ENCODE results near the gene DPH3.

DPH3 gene

GRCh38 chr3:16290007-16290826 is 25.5 kb upstream of the DPH3 start:
- no peak for DNase-seq

- DNase-seq = no peak
Measured at GRCh38 chr3:16289144-16289889, 24.6 kb upstream of the DPH3 start.

- no peak for DNase-seq
Measured at GRCh38 chr3:16288664-16289063, 23.9 kb upstream of the DPH3 start.

GRCh38 chr3:16286751-16287543 is 22.2 kb upstream of the DPH3 start:
- DNase-seq = no peak

- no peak for DNase-seq
Measured at GRCh38 chr3:16286161-16286560, 21.4 kb upstream of the DPH3 start.

GRCh38 chr3:16284633-16285032 is 19.9 kb upstream of the DPH3 start:
- DNase-seq = no peak

- DNase-seq = no peak
Measured at GRCh38 chr3:16280671-16281070, 15.9 kb upstream of the DPH3 start.

GRCh38 chr3:16279010-16279801 is 14.5 kb upstream of the DPH3 start:
- no peak for DNase-seq

- no peak for DNase-seq
Measured at GRCh38 chr3:16277471-16277870, 12.7 kb upstream of the DPH3 start.

- no peak for DNase-seq
Measured at GRCh38 chr3:16273867-16274266, 9.1 kb upstream of the DPH3 start.

GRCh38 chr3:16272588-16272987 is 7.8 kb upstream of the DPH3 start:
- DNase-seq = no peak

- DNase-seq = no peak
Measured at GRCh38 chr3:16270855-16271254, 6.1 kb upstream of the DPH3 start.

GRCh38 chr3:16266714-16267113 is 2.0 kb upstream of the DPH3 start:
- no peak for DNase-seq

GRCh38 chr3:16265455-16265786 is 678 bp upstream of the DPH3 start:
- no peak for DNase-seq

GRCh38 chr3:16264174-16264707 is 502 bp downstream of the DPH3 start:
- no peak for DNase-seq

GRCh38 chr3:16262174-16262573 is 2.6 kb downstream of the DPH3 start:
- no peak for DNase-seq

GRCh38 chr3:16260046-16260445 is 4.7 kb downstream of the DPH3 start:
- DNase-seq = no peak

- no peak for DNase-seq
Measured at GRCh38 chr3:16258866-16259265, 5.9 kb downstream of the DPH3 start.

GRCh38 chr3:16258177-16258576 is 6.6 kb downstream of the DPH3 start:
- no peak for DNase-seq

- DNase-seq = no peak
Measured at GRCh38 chr3:16257309-16257708, 7.4 kb downstream of the DPH3 start.

- no peak for DNase-seq
Measured at GRCh38 chr3:16255726-16256125, 9.0 kb downstream of the DPH3 start.

GRCh38 chr3:16255326-16255725 is 9.4 kb downstream of the DPH3 start:
- no peak for DNase-seq

- no peak for DNase-seq
Measured at GRCh38 chr3:16254916-16255315, 9.8 kb downstream of the DPH3 start.

Data from T1000 (cell line).